ENCODE results near the gene XXYLT1. TPM values are rescaled to one million over a fixed set of nuclear protein-coding genes. Genes with fewer than 3 reads are reported as not detected.

XXYLT1 gene
- total and polyA plus RNA-seq, 10 of the 15 experiments (the other 5 are each of a cell fraction or from before 2014, with no cell fraction given), result 1.2 to 14.2 (median 9.3) TPM

GRCh38 chr3:195139876-195140240, 131.1 kb downstream of the XXYLT1 start:
- TF ChIP-seq SIX5 (IDR thresholded peaks at IDR 0.05; ENCODE audit: low read depth, low read length, severe bottlenecking) (no peak), NR2F1 (conservative IDR thresholded peaks at IDR 0.05) (no peak), TAF1 (IDR thresholded peaks at IDR 0.05; ENCODE audit: borderline replicate concordance, low read depth, low read length) (no peak), FOS (IDR thresholded peaks at IDR 0.05; ENCODE audit: borderline replicate concordance, extremely low read depth, insufficient read length) (no peak), EGR1 (IDR thresholded peaks at IDR 0.05; ENCODE audit: borderline replicate concordance in 1 of 2, low read depth in 2 of 2, low read length in 2 of 2) (no peak), NR2C2 (IDR thresholded peaks at IDR 0.05; ENCODE audit: borderline replicate concordance, control insufficient read depth, insufficient read length, low read depth) (no peak), IRF3 (IDR thresholded peaks at IDR 0.05) (no peak), ATF7 (IDR thresholded peaks at IDR 0.05; ENCODE audit: low read depth) (no peak), ZNF622 (IDR thresholded peaks at IDR 0.05) (no peak), EED (IDR thresholded peaks at IDR 0.05; ENCODE audit: low read depth) (no peak), CBX3 (IDR thresholded peaks at IDR 0.05; ENCODE audit: borderline replicate concordance, low read depth) (no peak), FOXM1 (IDR thresholded peaks at IDR 0.05; ENCODE audit: low read depth, low read length) (no peak)
- TF ChIP-seq, protein P1, sequence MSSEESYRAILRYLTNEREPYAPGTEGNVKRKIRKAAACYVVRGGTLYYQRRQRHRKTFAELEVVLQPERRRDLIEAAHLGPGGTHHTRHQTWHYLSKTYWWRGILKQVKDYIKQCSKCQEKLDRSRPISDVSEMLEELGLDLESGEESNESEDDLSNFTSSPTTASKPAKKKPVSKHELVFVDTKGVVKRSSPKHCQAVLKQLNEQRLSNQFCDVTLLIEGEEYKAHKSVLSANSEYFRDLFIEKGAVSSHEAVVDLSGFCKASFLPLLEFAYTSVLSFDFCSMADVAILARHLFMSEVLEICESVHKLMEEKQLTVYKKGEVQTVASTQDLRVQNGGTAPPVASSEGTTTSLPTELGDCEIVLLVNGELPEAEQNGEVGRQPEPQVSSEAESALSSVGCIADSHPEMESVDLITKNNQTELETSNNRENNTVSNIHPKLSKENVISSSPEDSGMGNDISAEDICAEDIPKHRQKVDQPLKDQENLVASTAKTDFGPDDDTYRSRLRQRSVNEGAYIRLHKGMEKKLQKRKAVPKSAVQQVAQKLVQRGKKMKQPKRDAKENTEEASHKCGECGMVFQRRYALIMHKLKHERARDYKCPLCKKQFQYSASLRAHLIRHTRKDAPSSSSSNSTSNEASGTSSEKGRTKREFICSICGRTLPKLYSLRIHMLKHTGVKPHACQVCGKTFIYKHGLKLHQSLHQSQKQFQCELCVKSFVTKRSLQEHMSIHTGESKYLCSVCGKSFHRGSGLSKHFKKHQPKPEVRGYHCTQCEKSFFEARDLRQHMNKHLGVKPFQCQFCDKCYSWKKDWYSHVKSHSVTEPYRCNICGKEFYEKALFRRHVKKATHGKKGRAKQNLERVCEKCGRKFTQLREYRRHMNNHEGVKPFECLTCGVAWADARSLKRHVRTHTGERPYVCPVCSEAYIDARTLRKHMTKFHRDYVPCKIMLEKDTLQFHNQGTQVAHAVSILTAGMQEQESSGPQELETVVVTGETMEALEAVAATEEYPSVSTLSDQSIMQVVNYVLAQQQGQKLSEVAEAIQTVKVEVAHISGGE (CRISPR knock-in tag; IDR thresholded peaks at IDR 0.05), result no peak
- no peak overlapping the region for H3K4me3 ChIP-seq
- POLR2A ChIA-PET, result interaction anchor here (1.9 to 2.9 kb wide), 4 partner anchors 8 to 11 kb away, joined by 5 to 14 read pairs (median 10); no protein-coding TSS in a partner anchor
- H3K9me3 ChIP-seq (replicated peaks; ENCODE audit: control insufficient read depth, insufficient read depth, low read length), result peaks cover 8% of the 10 kb centered on the region
- SMC1A ChIA-PET (ENCODE audit: uncharacterized antibody, unreplicated experiment), result interaction anchor here (0.7 to 2.1 kb wide), 6 partner anchors 8 to 110 kb away, joined by 3 to 25 read pairs (median 5); no protein-coding TSS in a partner anchor
- peak overlapping the region; percentile 37; the same call in 1 of the 2 replicates for H3K9ac ChIP-seq (ENCODE audit: control insufficient read depth, insufficient read depth, low read length)
- intact Hi-C loops (cut with micrococcal nuclease; ENCODE audit: unreplicated experiment) (no loop called here), in situ Hi-C loops (cut with MboI) (loop anchor here (25.0 kb wide), 2 partner anchors 397 to 1297 kb away; partner anchors contain the start of genes PPP1R2 and UBXN7)
- peaks cover 19% of the 10 kb centered on the region for H3K4me1 ChIP-seq (ENCODE audit: control insufficient read depth, insufficient read depth, low read length)
- no TSS peak for BruUV-seq (replicated peaks)
- H3K4me2 ChIP-seq (ENCODE audit: control insufficient read depth, insufficient read depth), result no peak overlapping the region
- H3K27me3 ChIP-seq (replicated peaks in 1 of 2; ENCODE audit: control insufficient read depth in 2 of 2, insufficient read depth in 2 of 2, low read length in 1 of 2), result no peaks in the 10 kb centered on the region
- 97% methylated on average over 4 of the region's 4 CpGs for WGBS (ENCODE audit: insufficient coverage, insufficient replicate concordance, low lambda C conversion rate, missing lambda C conversion rate)
- FAIRE-seq (no peak), DNase-seq (ENCODE audit: low read depth, low spot score) (no peak), ATAC-seq (no peak)
- no peak overlapping the region for H2AFZ ChIP-seq (ENCODE audit: control insufficient read depth, low read depth, low read length)
- H3K27ac ChIP-seq (ENCODE audit: control insufficient read depth, insufficient read depth), result peak overlapping the region; percentile 74
- CTCF ChIA-PET, result interaction anchor here (0.7 to 1.1 kb wide), 3 partner anchors 9 to 121 kb away, joined by 3 to 4 read pairs (median 3); no protein-coding TSS in a partner anchor
- H4K20me1 ChIP-seq (ENCODE audit: control insufficient read depth, insufficient read depth), result no peaks in the 10 kb centered on the region
- RAD21 ChIA-PET (ENCODE audit: unreplicated experiment), result interaction anchor here (1.2 to 2.0 kb wide), 2 partner anchors 10 to 112 kb away, joined by 3 to 21 read pairs; no protein-coding TSS in a partner anchor
- H3K36me3 ChIP-seq (ENCODE audit: control insufficient read depth in 2 of 2, insufficient read depth in 2 of 2, low read length in 1 of 2), result no peaks in the 10 kb centered on the region
- H3K79me2 ChIP-seq (ENCODE audit: control insufficient read depth, insufficient read depth, low read length), result no peaks in the 10 kb centered on the region
